HepG2 (cell line): ENCODE measurements around the gene RNASE4. TPM values are rescaled to one million over a fixed set of nuclear protein-coding genes. Genes with fewer than 3 reads are reported as not detected.

ENCODE experiments used
- ARHGAP35 ChIP-seq: sonication (generic); formaldehyde crosslinking; IDR thresholded peaks from 2 replicates; pipeline ENCODE4 v1.9.0; 2022; ENCODE audit warnings: mild to moderate bottlenecking, inconsistent platforms, moderate library complexity, missing genetic modification reagents, borderline replicate concordance
- ARNT ChIP-seq: fragments of 450-650 bp; IDR thresholded peaks from 2 replicates; pipeline ENCODE4 v1.6.1; 2017
- CEBPG ChIP-seq: IDR thresholded peaks from 2 replicates; pipeline ENCODE4 v1.6.1; 2016
- CREB1 ChIP-seq, 2 experiments: fragments of 450-650 bp in 1 of 2; IDR thresholded peaks; 2 replicates each; pipeline ENCODE4 v1.6.1; 2016 to 2017; ENCODE audit warnings: control low read depth in 1 of 2, mild to moderate bottlenecking in 1 of 2, missing compliant biosample characterization in 1 of 2, missing genetic modification characterization in 1 of 2
- DRAP1 ChIP-seq: IDR thresholded peaks from 2 replicates; pipeline ENCODE4 v1.6.1; 2016; ENCODE audit warnings: missing genetic modification reagents, missing compliant biosample characterization
- FOSL2 ChIP-seq: sonication (generic); formaldehyde crosslinking; IDR thresholded peaks from 2 replicates; pipeline ENCODE4 v1.4.0; 2020; ENCODE audit warnings: missing genetic modification reagents
- HNRNPK ChIP-seq: fragments of 200-400 bp; formaldehyde crosslinking; IDR thresholded peaks from 2 replicates; pipeline ENCODE4 v1.6.1; 2018; ENCODE audit warnings: low read length, low read depth, moderate library complexity, mild to moderate bottlenecking; ENCODE audit not compliant: poor library complexity, severe bottlenecking
- HNRNPL ChIP-seq: fragments of 200-400 bp; formaldehyde crosslinking; IDR thresholded peaks from 2 replicates; pipeline ENCODE4 v1.6.1; 2017; ENCODE audit warnings: mild to moderate bottlenecking, low read depth, low read length
- IRF2 ChIP-seq: IDR thresholded peaks from 2 replicates; pipeline ENCODE4 v1.6.1; 2018; ENCODE audit warnings: missing genetic modification reagents, missing compliant biosample characterization
- MBNL3 ChIP-seq: fragments of 250-450 bp; sonication (Bioruptor Pico); conservative IDR thresholded peaks from 2 replicates; pipeline ENCODE4 v1.8.0; 2022; ENCODE audit warnings: mild to moderate bottlenecking, inconsistent platforms
- NCOA2 ChIP-seq: sonication (generic); formaldehyde crosslinking; IDR thresholded peaks from 2 replicates; pipeline ENCODE4 v1.8.0; 2022; ENCODE audit warnings: inconsistent platforms
- NFKBIZ ChIP-seq: IDR thresholded peaks from 2 replicates; pipeline ENCODE4 v1.6.1; 2018; ENCODE audit warnings: missing genetic modification reagents, missing compliant biosample characterization
- NKX3-1 ChIP-seq: sonication (generic); formaldehyde crosslinking; IDR thresholded peaks from 2 replicates; pipeline ENCODE4 v1.5.0; 2020; ENCODE audit warnings: missing genetic modification reagents
- NR3C1 ChIP-seq: sonication (generic); formaldehyde crosslinking; IDR thresholded peaks from 2 replicates; pipeline ENCODE4 v1.4.0; 2020; ENCODE audit warnings: missing genetic modification reagents
- PAF1 ChIP-seq: IDR thresholded peaks from 2 replicates; pipeline ENCODE4 v1.6.1; 2016; ENCODE audit warnings: missing genetic modification reagents, missing compliant biosample characterization
- SALL1 ChIP-seq: sonication (generic); formaldehyde crosslinking; IDR thresholded peaks from 2 replicates; pipeline ENCODE4 v1.8.0; 2022; ENCODE audit warnings: mild to moderate bottlenecking, missing genetic modification reagents
- ZNF761 ChIP-seq: sonication (generic); formaldehyde crosslinking; conservative IDR thresholded peaks from 2 replicates; pipeline ENCODE4 v1.4.0; 2020; ENCODE audit warnings: mild to moderate bottlenecking, missing genetic modification reagents
- polyA plus RNA-seq, 8 experiments: library from polyadenylated mRNA; depleted of rRNA in 3 of 8; stranded (reverse) in 7 of 8; unstranded in 1 of 8; fragments of >200 nt; fragmentation: Illumina TruSeq in 4 of 8; extraction: Trizol in 4 of 8; gene quantifications; 2 replicates each; pipeline versions ENCODE4 v1.2.1 to v1.2.3, GENCODE V29; 2011 to 2016; ENCODE audit warnings: low read depth in 4 of 8, missing spikeins in 1 of 8, mixed read lengths in 1 of 8; ENCODE audit not compliant: insufficient read depth in 1 of 8
- total RNA-seq, 5 experiments: library from RNA; depleted of rRNA; stranded (reverse); fragments of >200 nt; fragmentation: Illumina TruSeq; extraction: Trizol; gene quantifications; 2 replicates each; pipeline ENCODE4 v1.2.3, GENCODE V29; 2016; ENCODE audit warnings: low read depth in 1 of 5
- TF ChIP-seq, protein P1 (sequence below): sonication (generic); formaldehyde crosslinking; IDR thresholded peaks from 2 replicates; pipeline ENCODE4 v1.4.0; 2020; ENCODE audit warnings: mild to moderate bottlenecking, missing genetic modification reagents
- TF ChIP-seq, protein P2 (sequence below): sonication (generic); formaldehyde crosslinking; IDR thresholded peaks from 2 replicates; pipeline ENCODE4 v1.4.0; 2020; ENCODE audit warnings: mild to moderate bottlenecking, missing genetic modification reagents

RNASE4 gene
- total and polyA plus RNA-seq, 2 of the 13 experiments (the other 11 are each of a cell fraction or from before 2014, with no cell fraction given) = 109 to 983 TPM

DNA sequence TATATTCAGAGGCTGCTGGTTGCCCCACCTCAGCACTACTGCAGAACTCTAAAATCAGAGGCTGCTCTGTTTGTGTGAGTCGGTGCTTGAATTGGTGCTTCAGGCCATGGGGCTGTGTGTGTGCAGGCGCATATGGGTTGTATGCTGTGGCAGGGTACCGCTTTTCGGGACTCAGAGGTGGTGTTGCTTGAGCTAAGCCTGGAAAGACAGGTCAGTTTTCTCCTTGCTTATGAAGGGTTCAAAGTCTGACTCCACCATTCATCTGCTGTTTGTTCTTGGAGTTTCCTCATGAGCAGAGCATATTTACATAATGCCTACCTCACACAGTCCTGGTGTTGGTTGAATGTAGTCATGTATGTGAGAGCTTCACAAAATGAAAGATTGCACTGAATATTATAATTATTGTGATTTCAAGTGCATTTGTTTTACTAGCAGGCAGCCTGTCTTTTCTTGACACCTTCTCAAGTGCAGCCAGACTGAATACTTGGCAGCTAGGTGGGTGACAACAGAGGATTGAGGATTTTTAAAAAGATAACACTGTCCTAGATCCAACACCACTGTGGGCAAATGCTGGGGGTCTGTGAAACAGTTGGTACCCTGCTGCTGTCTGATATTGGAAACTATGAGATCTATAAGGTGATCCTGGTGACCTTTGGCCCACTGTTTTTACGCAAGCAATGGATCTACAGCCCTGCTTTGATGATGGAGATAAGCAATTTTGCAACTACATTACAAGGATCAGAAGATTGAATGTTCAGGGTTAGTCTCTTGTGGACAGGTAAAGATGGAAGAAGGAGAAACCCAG, 3.2 kb downstream of the RNASE4 start (continued):
- peak; percentile 71 for TF ChIP-seq DRAP1
- TF ChIP-seq, protein P1, sequence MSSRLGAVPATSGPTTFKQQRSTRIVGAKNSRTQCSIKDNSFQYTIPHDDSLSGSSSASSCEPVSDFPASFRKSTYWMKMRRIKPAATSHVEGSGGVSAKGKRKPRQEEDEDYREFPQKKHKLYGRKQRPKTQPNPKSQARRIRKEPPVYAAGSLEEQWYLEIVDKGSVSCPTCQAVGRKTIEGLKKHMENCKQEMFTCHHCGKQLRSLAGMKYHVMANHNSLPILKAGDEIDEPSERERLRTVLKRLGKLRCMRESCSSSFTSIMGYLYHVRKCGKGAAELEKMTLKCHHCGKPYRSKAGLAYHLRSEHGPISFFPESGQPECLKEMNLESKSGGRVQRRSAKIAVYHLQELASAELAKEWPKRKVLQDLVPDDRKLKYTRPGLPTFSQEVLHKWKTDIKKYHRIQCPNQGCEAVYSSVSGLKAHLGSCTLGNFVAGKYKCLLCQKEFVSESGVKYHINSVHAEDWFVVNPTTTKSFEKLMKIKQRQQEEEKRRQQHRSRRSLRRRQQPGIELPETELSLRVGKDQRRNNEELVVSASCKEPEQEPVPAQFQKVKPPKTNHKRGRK (CRISPR knock-in tag) = no peak
- no peak; the same call in 1 of the 2 replicates for TF ChIP-seq ARHGAP35
- no peak for TF ChIP-seq CREB1 (IDR thresholded peaks at IDR 0.05)
- TF ChIP-seq CREB1 (CRISPR knock-in tag; IDR thresholded peaks at IDR 0.05) = no peak
- TF ChIP-seq, protein P2, sequence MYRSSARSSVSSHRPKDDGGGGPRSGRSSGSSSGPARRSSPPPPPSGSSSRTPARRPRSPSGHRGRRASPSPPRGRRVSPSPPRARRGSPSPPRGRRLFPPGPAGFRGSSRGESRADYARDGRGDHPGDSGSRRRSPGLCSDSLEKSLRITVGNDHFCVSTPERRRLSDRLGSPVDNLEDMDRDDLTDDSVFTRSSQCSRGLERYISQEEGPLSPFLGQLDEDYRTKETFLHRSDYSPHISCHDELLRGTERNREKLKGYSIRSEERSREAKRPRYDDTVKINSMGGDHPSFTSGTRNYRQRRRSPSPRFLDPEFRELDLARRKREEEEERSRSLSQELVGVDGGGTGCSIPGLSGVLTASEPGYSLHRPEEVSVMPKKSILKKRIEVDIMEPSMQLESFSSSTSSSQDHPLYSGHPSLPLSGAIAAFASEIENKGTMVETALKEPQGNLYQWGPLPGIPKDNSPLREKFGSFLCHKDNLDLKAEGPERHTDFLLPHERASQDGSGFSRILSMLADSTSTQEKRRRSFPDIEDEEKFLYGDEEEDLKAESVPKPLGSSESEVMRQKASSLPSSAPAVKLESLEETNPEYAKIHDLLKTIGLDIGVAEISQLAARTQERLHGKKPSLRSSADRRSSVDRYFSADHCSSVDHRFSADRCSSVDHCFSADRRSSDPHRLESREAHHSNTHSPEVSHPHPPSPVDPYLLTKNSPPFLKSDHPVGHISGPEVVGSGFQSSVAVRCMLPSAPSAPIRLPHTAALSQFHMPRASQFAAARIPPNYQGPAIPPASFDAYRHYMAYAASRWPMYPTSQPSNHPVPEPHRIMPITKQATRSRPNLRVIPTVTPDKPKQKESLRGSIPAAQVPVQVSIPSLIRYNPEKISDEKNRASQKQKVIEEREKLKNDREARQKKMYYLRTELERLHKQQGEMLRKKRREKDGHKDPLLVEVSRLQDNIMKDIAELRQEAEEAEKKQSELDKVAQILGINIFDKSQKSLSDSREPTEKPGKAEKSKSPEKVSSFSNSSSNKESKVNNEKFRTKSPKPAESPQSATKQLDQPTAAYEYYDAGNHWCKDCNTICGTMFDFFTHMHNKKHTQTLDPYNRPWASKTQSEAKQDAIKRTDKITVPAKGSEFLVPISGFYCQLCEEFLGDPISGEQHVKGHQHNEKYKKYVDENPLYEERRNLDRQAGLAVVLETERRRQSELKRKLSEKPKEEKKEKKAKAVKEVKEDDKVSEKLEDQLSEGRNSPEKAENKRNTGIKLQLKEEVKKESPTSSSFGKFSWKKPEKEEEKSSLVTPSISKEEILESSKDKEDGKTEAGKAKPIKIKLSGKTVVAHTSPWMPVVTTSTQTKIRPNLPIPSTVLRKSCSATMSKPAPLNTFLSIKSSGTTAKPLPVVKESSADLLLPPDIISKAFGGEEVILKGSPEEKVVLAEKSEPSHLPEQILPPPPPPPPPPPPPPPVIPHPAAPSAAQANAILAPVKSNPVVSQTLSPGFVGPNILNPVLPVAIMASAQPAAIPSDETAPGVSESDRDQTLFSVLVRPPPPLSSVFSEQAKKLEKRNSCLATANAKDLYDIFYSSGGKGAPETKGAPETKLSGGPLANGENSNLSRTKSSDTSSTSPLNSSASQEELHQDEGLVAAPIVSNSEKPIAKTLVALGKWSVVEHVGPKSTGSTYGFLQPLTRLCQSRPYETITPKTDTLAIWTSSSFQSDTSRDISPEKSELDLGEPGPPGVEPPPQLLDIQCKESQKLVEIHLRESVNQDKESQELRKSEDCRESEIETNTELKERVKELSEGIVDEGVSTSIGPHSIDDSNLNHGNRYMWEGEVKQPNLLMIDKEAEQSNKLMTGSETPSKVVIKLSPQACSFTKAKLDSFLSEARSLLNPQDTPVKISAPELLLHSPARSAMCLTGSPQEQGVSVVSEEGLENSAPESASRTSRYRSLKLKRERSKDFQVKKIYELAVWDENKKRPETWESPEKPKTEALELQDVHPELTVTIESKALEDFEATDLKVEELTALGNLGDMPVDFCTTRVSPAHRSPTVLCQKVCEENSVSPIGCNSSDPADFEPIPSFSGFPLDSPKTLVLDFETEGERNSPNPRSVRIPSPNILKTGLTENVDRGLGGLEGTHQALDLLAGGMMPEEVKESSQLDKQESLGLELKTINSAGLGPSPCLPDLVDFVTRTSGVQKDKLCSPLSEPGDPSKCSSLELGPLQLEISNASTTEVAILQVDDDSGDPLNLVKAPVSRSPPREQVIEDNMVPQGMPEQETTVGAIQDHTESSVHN = no peak
- TF ChIP-seq CEBPG = peak; percentile 88
- no peak for TF ChIP-seq NR3C1 (CRISPR knock-in tag)
- TF ChIP-seq HNRNPK = no peak
- no peak for TF ChIP-seq MBNL3 (CRISPR knock-in tag)
- peak; percentile 68 for TF ChIP-seq NCOA2 (CRISPR knock-in tag)
- no peak for TF ChIP-seq HNRNPL
- TF ChIP-seq PAF1 (CRISPR knock-in tag) = peak; percentile 34; the same call in 1 of the 2 replicates
- peak; percentile 74 for TF ChIP-seq SALL1 (CRISPR knock-in tag)
- TF ChIP-seq NFKBIZ = 0 out of 2 replicates have a peak, but pooled peaks have one; percentile 26
- no peak for TF ChIP-seq ARNT
- TF ChIP-seq NKX3-1 (CRISPR knock-in tag) = peak; percentile 55; the same call in 1 of the 2 replicates
- TF ChIP-seq FOSL2 (CRISPR knock-in tag) = peak; percentile 61
- TF ChIP-seq IRF2 = peak; percentile 17; the same call in 1 of the 2 replicates
- TF ChIP-seq ZNF761 (CRISPR knock-in tag) = peak; percentile 10; the same call in 1 of the 2 replicates
